ENCODE data around the gene MTUS2. TPM values are rescaled to one million over a fixed set of nuclear protein-coding genes. Genes with fewer than 3 reads are reported as not detected.

The MTUS2 gene
- total RNA-seq, 1 donor, result 0.36 TPM

DNA sequence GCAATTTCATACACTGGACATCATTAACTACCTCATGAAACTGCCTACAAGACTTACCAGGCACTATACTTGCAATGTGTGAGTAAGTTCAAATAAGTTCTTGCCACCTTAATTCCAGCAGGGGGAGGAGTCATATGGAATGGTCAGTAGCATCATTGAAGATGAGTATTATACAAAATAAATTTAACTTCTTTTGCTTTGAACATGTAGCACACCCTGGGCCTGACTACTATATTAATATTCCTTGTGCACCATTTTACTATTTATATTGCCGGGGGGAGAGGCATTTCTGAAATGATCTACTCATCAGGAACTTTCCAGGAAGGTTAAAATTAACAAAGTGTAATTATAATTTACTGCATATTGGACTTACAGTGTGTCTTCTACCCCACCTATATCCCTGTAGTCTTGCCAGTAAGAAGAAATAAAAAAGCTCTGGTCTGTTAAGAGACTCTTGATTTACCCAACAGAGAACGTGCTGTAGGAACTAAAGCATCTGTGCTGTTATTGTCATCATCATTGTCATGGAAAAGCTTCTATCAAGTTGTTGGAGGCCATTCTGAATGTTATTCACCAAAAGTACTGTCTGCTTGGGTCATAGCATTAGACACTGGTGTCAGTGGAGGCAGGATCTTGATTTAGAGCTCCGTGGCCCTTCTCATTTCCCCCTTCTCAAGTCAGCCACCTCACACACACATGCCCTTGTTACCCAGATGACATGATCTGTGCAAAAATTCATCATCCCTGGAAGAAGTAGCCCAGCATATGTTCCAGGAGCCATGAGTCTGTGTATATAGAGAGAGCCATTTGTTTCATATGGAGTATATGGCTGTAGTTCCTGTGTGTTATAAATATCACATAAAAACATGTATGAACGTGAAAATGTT, 147.1 kb downstream of the MTUS2 start:
- Histone ChIP-seq H2AFZ (ENCODE audit: low read length) (no peak overlapping the region), H3K4me1 (ENCODE audit: insufficient read depth, low read length) (no peaks in the 10 kb centered on the region), H3K79me2 (ENCODE audit: insufficient read depth, low read length) (no peaks in the 10 kb centered on the region), H3K4me2 (ENCODE audit: insufficient read depth, low read length) (no peak overlapping the region), H3K4me3 (ENCODE audit: insufficient read depth, low read length) (no peak overlapping the region), H3K27ac (ENCODE audit: low read depth, low read length) (no peak overlapping the region), H3K27me3 (ENCODE audit: insufficient read depth, low read length) (no peaks in the 10 kb centered on the region), H3K9me3 (ENCODE audit: low read depth, low read length) (peaks cover 2% of the 10 kb centered on the region), H4K20me1 (ENCODE audit: insufficient read depth, low read length) (no peaks in the 10 kb centered on the region), H3K36me3 (ENCODE audit: insufficient read depth, low read length) (no peaks in the 10 kb centered on the region)
- TF ChIP-seq, protein P1, sequence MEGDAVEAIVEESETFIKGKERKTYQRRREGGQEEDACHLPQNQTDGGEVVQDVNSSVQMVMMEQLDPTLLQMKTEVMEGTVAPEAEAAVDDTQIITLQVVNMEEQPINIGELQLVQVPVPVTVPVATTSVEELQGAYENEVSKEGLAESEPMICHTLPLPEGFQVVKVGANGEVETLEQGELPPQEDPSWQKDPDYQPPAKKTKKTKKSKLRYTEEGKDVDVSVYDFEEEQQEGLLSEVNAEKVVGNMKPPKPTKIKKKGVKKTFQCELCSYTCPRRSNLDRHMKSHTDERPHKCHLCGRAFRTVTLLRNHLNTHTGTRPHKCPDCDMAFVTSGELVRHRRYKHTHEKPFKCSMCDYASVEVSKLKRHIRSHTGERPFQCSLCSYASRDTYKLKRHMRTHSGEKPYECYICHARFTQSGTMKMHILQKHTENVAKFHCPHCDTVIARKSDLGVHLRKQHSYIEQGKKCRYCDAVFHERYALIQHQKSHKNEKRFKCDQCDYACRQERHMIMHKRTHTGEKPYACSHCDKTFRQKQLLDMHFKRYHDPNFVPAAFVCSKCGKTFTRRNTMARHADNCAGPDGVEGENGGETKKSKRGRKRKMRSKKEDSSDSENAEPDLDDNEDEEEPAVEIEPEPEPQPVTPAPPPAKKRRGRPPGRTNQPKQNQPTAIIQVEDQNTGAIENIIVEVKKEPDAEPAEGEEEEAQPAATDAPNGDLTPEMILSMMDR (IDR thresholded peaks at IDR 0.05; ENCODE audit: extremely low read depth, low read depth, low read length), result no peak
- DNase-seq (ENCODE audit: insufficient read length, low spot score, missing footprints), result no peak

DNA sequence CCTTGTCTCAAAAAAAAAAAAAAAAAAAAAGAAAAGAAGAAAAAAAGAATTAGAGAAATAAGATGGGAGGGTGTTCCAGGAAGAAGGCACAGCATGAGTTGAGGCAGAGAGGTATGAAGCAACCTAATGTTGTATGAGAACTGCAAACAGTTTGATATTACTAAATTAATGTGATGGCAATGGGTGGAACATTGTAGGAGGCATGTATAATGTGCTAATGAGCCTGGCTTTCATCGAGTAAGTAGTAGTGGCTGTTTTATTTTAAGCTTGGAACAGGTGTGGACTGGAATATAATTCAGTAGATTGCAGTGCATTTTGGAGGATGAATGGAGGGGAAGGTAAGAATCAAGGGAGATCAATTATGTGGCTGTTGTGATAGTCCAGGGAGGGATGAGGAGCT, 156.1 kb downstream of the MTUS2 start:
- Histone ChIP-seq H3K4me3 (ENCODE audit: insufficient read depth, low read length) (no peak overlapping the region), H3K4me2 (ENCODE audit: insufficient read depth, low read length) (no peak overlapping the region), H3K9me3 (ENCODE audit: low read depth, low read length) (peaks cover 2% of the 10 kb centered on the region), H2AFZ (ENCODE audit: low read length) (no peak overlapping the region), H3K79me2 (ENCODE audit: insufficient read depth, low read length) (no peaks in the 10 kb centered on the region), H3K27me3 (ENCODE audit: insufficient read depth, low read length) (no peaks in the 10 kb centered on the region), H3K36me3 (ENCODE audit: insufficient read depth, low read length) (no peaks in the 10 kb centered on the region), H4K20me1 (ENCODE audit: insufficient read depth, low read length) (no peaks in the 10 kb centered on the region), H3K4me1 (ENCODE audit: insufficient read depth, low read length) (no peaks in the 10 kb centered on the region), H3K27ac (ENCODE audit: low read depth, low read length) (no peak overlapping the region)
- TF ChIP-seq, protein P1 (IDR thresholded peaks at IDR 0.05; ENCODE audit: extremely low read depth, low read depth, low read length), result no peak
- no peak for DNase-seq (ENCODE audit: insufficient read length, low spot score, missing footprints)

DNA sequence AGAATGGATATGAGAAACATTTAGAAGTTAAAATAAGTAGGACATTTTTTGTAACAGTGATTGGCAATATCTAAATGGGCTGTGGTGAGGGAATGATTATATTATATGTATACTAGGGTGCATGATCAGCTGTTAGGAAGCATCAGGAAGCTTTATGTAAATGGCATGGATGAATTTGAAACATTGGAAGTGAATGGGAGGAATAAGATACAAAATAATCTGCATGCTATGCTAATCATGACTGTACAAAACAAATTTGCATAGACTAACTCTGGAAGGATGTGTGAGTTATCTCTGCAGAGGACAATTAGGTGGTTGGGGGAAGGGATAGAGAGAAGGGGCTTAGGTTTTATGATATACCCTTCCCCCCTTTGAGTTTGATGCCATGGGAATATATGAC, 156.5 kb downstream of the MTUS2 start:
- Histone ChIP-seq H2AFZ (ENCODE audit: low read length) (no peak overlapping the region), H3K27me3 (ENCODE audit: insufficient read depth, low read length) (no peaks in the 10 kb centered on the region), H3K36me3 (ENCODE audit: insufficient read depth, low read length) (no peaks in the 10 kb centered on the region), H4K20me1 (ENCODE audit: insufficient read depth, low read length) (no peaks in the 10 kb centered on the region), H3K79me2 (ENCODE audit: insufficient read depth, low read length) (no peaks in the 10 kb centered on the region), H3K9me3 (ENCODE audit: low read depth, low read length) (peaks cover 1% of the 10 kb centered on the region), H3K4me2 (ENCODE audit: insufficient read depth, low read length) (no peak overlapping the region), H3K4me1 (ENCODE audit: insufficient read depth, low read length) (no peaks in the 10 kb centered on the region), H3K27ac (ENCODE audit: low read depth, low read length) (no peak overlapping the region), H3K4me3 (ENCODE audit: insufficient read depth, low read length) (no peak overlapping the region)
- DNase-seq (ENCODE audit: insufficient read length, low spot score, missing footprints), result no peak
- TF ChIP-seq, protein P1 (IDR thresholded peaks at IDR 0.05; ENCODE audit: extremely low read depth, low read depth, low read length), result no peak

DNA sequence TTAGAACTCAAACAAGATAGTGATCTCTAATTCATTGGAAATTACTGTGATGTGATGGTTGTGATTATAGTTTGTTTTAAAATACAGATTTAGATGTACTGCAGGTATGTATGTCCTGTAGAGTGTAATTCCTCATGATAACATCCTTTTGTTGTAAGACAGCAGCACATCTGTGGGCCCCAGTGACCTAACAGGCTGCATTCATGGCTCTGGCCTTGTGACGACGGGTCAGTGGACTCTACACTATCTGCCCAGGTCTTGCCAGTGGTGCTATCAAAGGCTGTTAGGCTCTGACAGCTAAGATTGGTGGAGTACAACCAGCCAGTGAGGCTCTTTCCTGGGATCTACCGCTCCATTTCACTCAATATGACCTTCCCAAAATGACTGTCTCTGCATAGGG, 158.4 kb downstream of the MTUS2 start:
- DNase-seq (ENCODE audit: insufficient read length, low spot score, missing footprints), result no peak
- Histone ChIP-seq H4K20me1 (ENCODE audit: insufficient read depth, low read length) (no peaks in the 10 kb centered on the region), H3K9me3 (ENCODE audit: low read depth, low read length) (no peaks in the 10 kb centered on the region), H3K4me3 (ENCODE audit: insufficient read depth, low read length) (no peak overlapping the region), H3K27me3 (ENCODE audit: insufficient read depth, low read length) (no peaks in the 10 kb centered on the region), H3K36me3 (ENCODE audit: insufficient read depth, low read length) (no peaks in the 10 kb centered on the region), H3K79me2 (ENCODE audit: insufficient read depth, low read length) (no peaks in the 10 kb centered on the region), H3K4me2 (ENCODE audit: insufficient read depth, low read length) (no peak overlapping the region), H3K4me1 (ENCODE audit: insufficient read depth, low read length) (no peaks in the 10 kb centered on the region), H3K27ac (ENCODE audit: low read depth, low read length) (no peak overlapping the region), H2AFZ (ENCODE audit: low read length) (no peak overlapping the region)
- TF ChIP-seq, protein P1 (IDR thresholded peaks at IDR 0.05; ENCODE audit: extremely low read depth, low read depth, low read length), result no peak

Measured in osteoblast (primary cell).